ENCODE data around the gene PRUNE2. TPM values are rescaled to one million over a fixed set of nuclear protein-coding genes. Genes with fewer than 3 reads are reported as not detected.
"Not testable (repeated sequence)": the region's sequence is repeated elsewhere in the genome, so short reads cannot be mapped to it uniquely, and the experiment has no call there.

PRUNE2 gene
- total RNA-seq, 1 donor from 2014 or later: 4.3 TPM

GRCh38 chr9:76743931-76744330 is 162.0 kb downstream of the PRUNE2 start:
- H3K9me3 Mint-ChIP-seq: peaks cover 5% of the 10 kb centered on the region
- H3K4me1 Mint-ChIP-seq: no peaks in the 10 kb centered on the region
- no peak overlapping the region for H3K27ac Mint-ChIP-seq (ENCODE audit: unreplicated experiment)
- H3K4me3 Mint-ChIP-seq: no peak overlapping the region
- TF ChIP-seq, protein P1, sequence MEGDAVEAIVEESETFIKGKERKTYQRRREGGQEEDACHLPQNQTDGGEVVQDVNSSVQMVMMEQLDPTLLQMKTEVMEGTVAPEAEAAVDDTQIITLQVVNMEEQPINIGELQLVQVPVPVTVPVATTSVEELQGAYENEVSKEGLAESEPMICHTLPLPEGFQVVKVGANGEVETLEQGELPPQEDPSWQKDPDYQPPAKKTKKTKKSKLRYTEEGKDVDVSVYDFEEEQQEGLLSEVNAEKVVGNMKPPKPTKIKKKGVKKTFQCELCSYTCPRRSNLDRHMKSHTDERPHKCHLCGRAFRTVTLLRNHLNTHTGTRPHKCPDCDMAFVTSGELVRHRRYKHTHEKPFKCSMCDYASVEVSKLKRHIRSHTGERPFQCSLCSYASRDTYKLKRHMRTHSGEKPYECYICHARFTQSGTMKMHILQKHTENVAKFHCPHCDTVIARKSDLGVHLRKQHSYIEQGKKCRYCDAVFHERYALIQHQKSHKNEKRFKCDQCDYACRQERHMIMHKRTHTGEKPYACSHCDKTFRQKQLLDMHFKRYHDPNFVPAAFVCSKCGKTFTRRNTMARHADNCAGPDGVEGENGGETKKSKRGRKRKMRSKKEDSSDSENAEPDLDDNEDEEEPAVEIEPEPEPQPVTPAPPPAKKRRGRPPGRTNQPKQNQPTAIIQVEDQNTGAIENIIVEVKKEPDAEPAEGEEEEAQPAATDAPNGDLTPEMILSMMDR (conservative IDR thresholded peaks at IDR 0.05): no peak
- no peaks in the 10 kb centered on the region for H3K27me3 Mint-ChIP-seq (ENCODE audit: low read depth)
- peaks cover 6% of the 10 kb centered on the region for H3K36me3 Mint-ChIP-seq (ENCODE audit: low read depth)
- DNase-seq (ENCODE audit: low read depth, low spot score): no peak

- not testable (repeated sequence) for DNase-seq (ENCODE audit: low read depth, low spot score); H3K4me3 Mint-ChIP-seq; H3K9me3 Mint-ChIP-seq; H3K27me3 Mint-ChIP-seq (ENCODE audit: low read depth); H3K4me1 Mint-ChIP-seq; H3K36me3 Mint-ChIP-seq (ENCODE audit: low read depth); H3K27ac Mint-ChIP-seq (ENCODE audit: unreplicated experiment)
These were observed 163.0 kb downstream of the PRUNE2 start for GRCh38 chr9:76742890-76743289.

GRCh38 chr9:76741524-76741923 is 164.4 kb downstream of the PRUNE2 start:
- Mint-ChIP-seq H3K36me3 (ENCODE audit: low read depth) (peaks cover 4% of the 10 kb centered on the region), H3K4me1 (no peaks in the 10 kb centered on the region), H3K27me3 (ENCODE audit: low read depth) (no peaks in the 10 kb centered on the region), H3K27ac (ENCODE audit: unreplicated experiment) (no peak overlapping the region), H3K9me3 (peaks cover 5% of the 10 kb centered on the region), H3K4me3 (no peak overlapping the region)
- DNase-seq (ENCODE audit: low read depth, low spot score): no peak
- TF ChIP-seq, protein P1 (conservative IDR thresholded peaks at IDR 0.05): no peak

GRCh38 chr9:76738402-76738801 is 167.5 kb downstream of the PRUNE2 start:
- no peak overlapping the region for H3K4me3 Mint-ChIP-seq
- no peaks in the 10 kb centered on the region for H3K9me3 Mint-ChIP-seq
- H3K27me3 Mint-ChIP-seq (ENCODE audit: low read depth): no peaks in the 10 kb centered on the region
- H3K27ac Mint-ChIP-seq (ENCODE audit: unreplicated experiment): no peak overlapping the region
- TF ChIP-seq, protein P1 (conservative IDR thresholded peaks at IDR 0.05): no peak
- DNase-seq (ENCODE audit: low read depth, low spot score): no peak
- H3K4me1 Mint-ChIP-seq: no peaks in the 10 kb centered on the region
- no peaks in the 10 kb centered on the region for H3K36me3 Mint-ChIP-seq (ENCODE audit: low read depth)

- H3K27me3 Mint-ChIP-seq (ENCODE audit: low read depth): no peaks in the 10 kb centered on the region
- no peaks in the 10 kb centered on the region for H3K4me1 Mint-ChIP-seq
- TF ChIP-seq, protein P1 (conservative IDR thresholded peaks at IDR 0.05): no peak
- H3K27ac Mint-ChIP-seq (ENCODE audit: unreplicated experiment): no peak overlapping the region
- no peak for DNase-seq (ENCODE audit: low read depth, low spot score)
- H3K4me3 Mint-ChIP-seq: no peak overlapping the region
- no peaks in the 10 kb centered on the region for H3K36me3 Mint-ChIP-seq (ENCODE audit: low read depth)
- no peaks in the 10 kb centered on the region for H3K9me3 Mint-ChIP-seq
These were observed 168.6 kb downstream of the PRUNE2 start for GRCh38 chr9:76737154-76737902.

- H3K4me3 Mint-ChIP-seq: no peak overlapping the region
- no peak for DNase-seq (ENCODE audit: low read depth, low spot score)
- no peaks in the 10 kb centered on the region for H3K27me3 Mint-ChIP-seq (ENCODE audit: low read depth)
- no peaks in the 10 kb centered on the region for H3K4me1 Mint-ChIP-seq
- H3K36me3 Mint-ChIP-seq (ENCODE audit: low read depth): no peaks in the 10 kb centered on the region
- H3K27ac Mint-ChIP-seq (ENCODE audit: unreplicated experiment): no peak overlapping the region
- TF ChIP-seq, protein P1 (conservative IDR thresholded peaks at IDR 0.05): no peak
- no peaks in the 10 kb centered on the region for H3K9me3 Mint-ChIP-seq
These were observed 171.2 kb downstream of the PRUNE2 start for GRCh38 chr9:76734716-76735115.

All from neural crest cell (in vitro differentiated cells).